ENCODE results near the gene MOB3C.

Gene MOB3C

GRCh38 chr1:46603858-46604549 lies 12.6 kb downstream of the MOB3C start, which contains the start of gene MKNK1:
Gene MKNK1 (minus strand): TSS chr1:46604268. CDS start chr1:46583327, 20,941 bp downstream.
- DNase-seq: peak; percentile 90 to 95

- DNase-seq: no peak
These were observed 13.1 kb downstream of the MOB3C start for GRCh38 chr1:46603481-46603857.

GRCh38 chr1:46601257-46602007 lies 15.2 kb downstream of the MOB3C start:
- no peak for DNase-seq

- no peak for DNase-seq
These were observed 17.3 kb downstream of the MOB3C start for GRCh38 chr1:46599059-46599970.

- DNase-seq: no peak
These were observed 19.8 kb downstream of the MOB3C start for GRCh38 chr1:46596846-46597245.

- DNase-seq: no peak
These were observed 20.6 kb downstream of the MOB3C start for GRCh38 chr1:46596036-46596435.

- DNase-seq: no peak
These were observed 21.5 kb downstream of the MOB3C start for GRCh38 chr1:46595127-46595526.

GRCh38 chr1:46594063-46594462 lies 22.5 kb downstream of the MOB3C start:
- DNase-seq: no peak

GRCh38 chr1:46592823-46593222 lies 23.8 kb downstream of the MOB3C start:
- DNase-seq: no peak

- no peak for DNase-seq
These were observed 27.1 kb downstream of the MOB3C start for GRCh38 chr1:46589529-46589928.

- DNase-seq: no peak
These were observed 29.5 kb downstream of the MOB3C start for GRCh38 chr1:46587069-46587468.

- DNase-seq: no peak
These were observed 31.2 kb downstream of the MOB3C start for GRCh38 chr1:46585312-46585938.

GRCh38 chr1:46583494-46583893 lies 33.1 kb downstream of the MOB3C start:
- DNase-seq: no peak

GRCh38 chr1:46582972-46583371 lies 33.6 kb downstream of the MOB3C start:
- no peak for DNase-seq

GRCh38 chr1:46581681-46582455 lies 34.7 kb downstream of the MOB3C start:
- DNase-seq: no peak

GRCh38 chr1:46580140-46580903 lies 36.3 kb downstream of the MOB3C start:
- no peak for DNase-seq

GRCh38 chr1:46577671-46578070 lies 38.9 kb downstream of the MOB3C start:
- peak in 1 of 2 experiments; percentile 35 for DNase-seq

GRCh38 chr1:46576596-46576995 lies 40.0 kb downstream of the MOB3C start:
- no peak for DNase-seq

- DNase-seq: no peak
These were observed 40.8 kb downstream of the MOB3C start for GRCh38 chr1:46575778-46576177.

- no peak for DNase-seq
These were observed 41.3 kb downstream of the MOB3C start for GRCh38 chr1:46575300-46575699.

- DNase-seq: no peak
These were observed 44.9 kb downstream of the MOB3C start for GRCh38 chr1:46571691-46572225.
